ENCODE data around the gene RTKN. TPM values are rescaled to one million over a fixed set of nuclear protein-coding genes. Genes with fewer than 3 reads are reported as not detected.
A peak's percentile ranks its signal among the peaks of the same experiment; 100 is the strongest.
"Not testable (repeated sequence)": the region's sequence is repeated elsewhere in the genome, so short reads cannot be mapped to it uniquely, and the experiment has no call there.

RTKN gene
- total RNA-seq, 1 donor from 2014 or later: 27.5 TPM

DNA sequence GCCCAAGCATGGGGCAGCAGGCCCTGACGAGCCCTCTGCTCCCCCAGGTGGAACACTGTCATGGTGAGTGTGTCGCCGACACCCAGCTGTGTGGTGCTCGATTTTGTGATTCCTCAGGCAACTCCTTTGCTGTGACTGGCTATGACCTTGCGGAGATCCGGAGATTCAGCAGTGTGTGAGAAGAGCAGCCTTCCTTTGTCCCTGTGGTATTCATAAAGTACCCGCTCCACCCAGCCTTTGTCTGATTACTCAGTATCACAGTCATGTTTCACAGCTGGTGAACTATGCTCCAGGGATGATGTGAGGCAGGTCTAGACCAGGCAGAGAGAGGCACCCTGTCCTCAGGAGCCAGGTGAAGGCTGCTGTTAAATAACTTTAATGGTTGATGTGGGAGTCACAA is 16.2 kb downstream of the RTKN start:
- ATAC-seq (no peak), DNase-seq (no peak)
- H3K27ac ChIP-seq: no peak overlapping the region
- intact Hi-C loops (cut with DNase I): no loop called here
- H3K9me3 ChIP-seq: no peaks in the 10 kb centered on the region
- H3K36me3 ChIP-seq: peaks cover 50% of the 10 kb centered on the region
- peaks cover 14% of the 10 kb centered on the region for H3K4me1 ChIP-seq
- H3K27me3 ChIP-seq (ENCODE audit: low read depth): no peaks in the 10 kb centered on the region
- H3K4me3 ChIP-seq: no peak overlapping the region
- TF ChIP-seq, protein P1, sequence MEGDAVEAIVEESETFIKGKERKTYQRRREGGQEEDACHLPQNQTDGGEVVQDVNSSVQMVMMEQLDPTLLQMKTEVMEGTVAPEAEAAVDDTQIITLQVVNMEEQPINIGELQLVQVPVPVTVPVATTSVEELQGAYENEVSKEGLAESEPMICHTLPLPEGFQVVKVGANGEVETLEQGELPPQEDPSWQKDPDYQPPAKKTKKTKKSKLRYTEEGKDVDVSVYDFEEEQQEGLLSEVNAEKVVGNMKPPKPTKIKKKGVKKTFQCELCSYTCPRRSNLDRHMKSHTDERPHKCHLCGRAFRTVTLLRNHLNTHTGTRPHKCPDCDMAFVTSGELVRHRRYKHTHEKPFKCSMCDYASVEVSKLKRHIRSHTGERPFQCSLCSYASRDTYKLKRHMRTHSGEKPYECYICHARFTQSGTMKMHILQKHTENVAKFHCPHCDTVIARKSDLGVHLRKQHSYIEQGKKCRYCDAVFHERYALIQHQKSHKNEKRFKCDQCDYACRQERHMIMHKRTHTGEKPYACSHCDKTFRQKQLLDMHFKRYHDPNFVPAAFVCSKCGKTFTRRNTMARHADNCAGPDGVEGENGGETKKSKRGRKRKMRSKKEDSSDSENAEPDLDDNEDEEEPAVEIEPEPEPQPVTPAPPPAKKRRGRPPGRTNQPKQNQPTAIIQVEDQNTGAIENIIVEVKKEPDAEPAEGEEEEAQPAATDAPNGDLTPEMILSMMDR (IDR thresholded peaks at IDR 0.05): no peak

DNA sequence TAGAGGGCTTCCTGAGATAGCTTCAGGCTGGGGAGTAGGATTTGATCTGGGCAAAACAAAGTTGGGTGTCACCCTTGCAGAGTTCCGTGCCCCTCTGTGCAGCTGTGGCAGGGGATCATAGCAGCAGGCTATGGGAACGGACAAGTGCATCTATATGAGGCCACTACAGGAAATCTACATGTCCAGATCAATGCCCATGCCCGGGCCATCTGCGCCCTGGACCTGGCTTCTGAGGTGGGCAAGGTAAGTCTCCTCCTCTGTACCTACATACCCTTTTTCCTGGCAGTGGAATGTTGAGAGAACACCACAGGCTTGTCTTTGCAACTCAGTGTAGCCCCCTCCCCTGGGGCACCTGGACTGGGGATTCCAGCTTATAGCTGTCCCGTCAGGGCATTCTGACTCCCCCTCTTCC is 16.7 kb downstream of the RTKN start:
- H3K4me3 ChIP-seq: no peak overlapping the region
- TF ChIP-seq, protein P1 (IDR thresholded peaks at IDR 0.05): no peak
- H3K27ac ChIP-seq: no peak overlapping the region
- H3K36me3 ChIP-seq: peaks cover 45% of the 10 kb centered on the region
- intact Hi-C loops (cut with DNase I): no loop called here
- H3K27me3 ChIP-seq (ENCODE audit: low read depth): no peaks in the 10 kb centered on the region
- ATAC-seq (no peak), DNase-seq (no peak)
- H3K4me1 ChIP-seq: peaks cover 17% of the 10 kb centered on the region
- no peaks in the 10 kb centered on the region for H3K9me3 ChIP-seq

DNA sequence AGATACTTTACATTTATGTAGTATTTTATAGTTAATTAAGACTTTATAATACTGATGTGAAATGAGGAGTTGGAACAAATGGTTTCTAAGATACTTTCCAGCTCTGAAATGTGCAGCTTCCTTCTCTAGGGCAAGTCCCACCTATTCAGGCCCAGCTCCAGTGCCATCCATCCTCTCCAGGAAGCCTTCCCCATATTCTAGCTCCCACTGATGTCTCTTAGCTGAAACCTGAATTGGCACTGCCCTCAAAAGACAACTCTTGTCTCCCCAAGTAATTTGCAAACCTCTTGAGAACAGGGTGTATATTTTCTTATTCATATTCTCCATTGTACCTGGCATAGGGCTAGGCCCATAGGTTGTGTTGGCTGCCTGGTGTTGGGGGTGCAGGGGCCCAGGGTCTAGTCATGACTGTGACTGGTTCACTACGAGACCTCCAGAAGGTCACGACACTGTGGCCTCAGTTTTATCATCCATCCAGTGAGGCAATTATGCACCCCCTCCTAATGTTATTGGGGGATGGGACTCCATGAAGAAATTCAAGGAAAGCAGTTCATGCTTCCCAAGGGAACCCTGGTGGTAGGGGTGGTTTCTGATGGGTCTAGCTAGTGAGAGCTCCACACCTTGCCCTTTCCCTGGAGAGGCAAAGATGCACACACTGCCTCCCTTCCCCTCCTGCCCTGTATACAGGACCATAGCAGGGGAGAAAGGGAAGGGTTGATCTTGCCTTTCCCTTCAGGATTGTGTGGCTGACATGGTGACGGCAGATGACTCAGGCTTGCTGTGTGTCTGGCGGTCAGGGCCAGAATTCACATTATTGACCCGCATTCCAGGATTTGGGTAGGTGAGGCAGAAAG is 17.4 kb downstream of the RTKN start:
- DNase-seq: no peak
- Histone ChIP-seq H3K27ac (no peak overlapping the region), H3K4me3 (no peak overlapping the region), H3K36me3 (peaks cover 39% of the 10 kb centered on the region), H3K4me1 (peaks cover 17% of the 10 kb centered on the region), H3K9me3 (no peaks in the 10 kb centered on the region), H3K27me3 (ENCODE audit: low read depth) (no peaks in the 10 kb centered on the region)
- TF ChIP-seq, protein P1 (IDR thresholded peaks at IDR 0.05): no peak
- no peak for ATAC-seq
- intact Hi-C loops (cut with DNase I): no loop called here

DNA sequence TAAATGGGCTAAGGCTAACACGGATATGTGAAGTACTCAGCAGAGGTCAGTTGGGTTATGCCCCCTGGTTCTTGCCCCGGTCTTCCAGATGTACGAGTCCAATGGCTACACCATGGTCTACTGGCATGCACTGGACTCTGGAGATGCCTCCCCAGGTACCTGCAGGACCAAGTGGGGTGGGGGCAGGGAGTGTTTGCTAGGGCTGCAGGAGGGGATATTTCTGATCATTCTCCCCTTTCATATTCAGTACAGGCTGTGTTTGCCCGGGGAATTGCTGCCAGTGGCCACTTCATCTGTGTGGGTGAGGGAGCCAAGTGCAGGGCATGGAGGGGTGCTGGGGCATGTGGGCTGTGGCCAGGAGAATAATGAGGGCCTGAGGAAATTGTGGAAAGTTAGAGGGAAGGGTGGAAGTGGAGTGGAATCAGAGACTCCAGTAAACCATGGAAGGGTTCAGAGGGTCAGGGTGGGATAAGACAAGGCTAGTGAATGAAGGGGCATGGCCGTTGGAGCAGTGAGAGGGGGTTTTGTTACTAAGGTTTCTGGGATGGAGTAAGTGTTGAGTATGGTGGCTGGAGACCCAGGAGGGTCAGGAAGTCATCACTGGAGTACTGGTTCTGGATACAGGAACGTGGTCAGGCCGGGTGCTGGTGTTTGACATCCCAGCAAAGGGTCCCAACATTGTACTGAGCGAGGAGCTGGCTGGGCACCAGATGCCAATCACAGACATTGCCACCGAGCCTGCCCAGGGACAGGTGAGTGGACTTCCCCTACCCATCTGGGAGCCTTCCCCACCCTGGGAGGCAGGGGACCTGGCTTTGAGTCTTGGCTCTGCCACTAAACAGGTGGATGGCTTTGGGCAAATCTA is 18.3 kb downstream of the RTKN start:
- H3K4me1 ChIP-seq: peaks cover 23% of the 10 kb centered on the region
- no peak for ATAC-seq
- intact Hi-C loops (cut with DNase I): no loop called here
- H3K36me3 ChIP-seq: peaks cover 30% of the 10 kb centered on the region
- H3K4me3 ChIP-seq: no peak overlapping the region
- TF ChIP-seq, protein P1 (IDR thresholded peaks at IDR 0.05): no peak
- no peak for DNase-seq
- no peaks in the 10 kb centered on the region for H3K9me3 ChIP-seq
- no peak overlapping the region for H3K27ac ChIP-seq
- no peaks in the 10 kb centered on the region for H3K27me3 ChIP-seq (ENCODE audit: low read depth)

DNA sequence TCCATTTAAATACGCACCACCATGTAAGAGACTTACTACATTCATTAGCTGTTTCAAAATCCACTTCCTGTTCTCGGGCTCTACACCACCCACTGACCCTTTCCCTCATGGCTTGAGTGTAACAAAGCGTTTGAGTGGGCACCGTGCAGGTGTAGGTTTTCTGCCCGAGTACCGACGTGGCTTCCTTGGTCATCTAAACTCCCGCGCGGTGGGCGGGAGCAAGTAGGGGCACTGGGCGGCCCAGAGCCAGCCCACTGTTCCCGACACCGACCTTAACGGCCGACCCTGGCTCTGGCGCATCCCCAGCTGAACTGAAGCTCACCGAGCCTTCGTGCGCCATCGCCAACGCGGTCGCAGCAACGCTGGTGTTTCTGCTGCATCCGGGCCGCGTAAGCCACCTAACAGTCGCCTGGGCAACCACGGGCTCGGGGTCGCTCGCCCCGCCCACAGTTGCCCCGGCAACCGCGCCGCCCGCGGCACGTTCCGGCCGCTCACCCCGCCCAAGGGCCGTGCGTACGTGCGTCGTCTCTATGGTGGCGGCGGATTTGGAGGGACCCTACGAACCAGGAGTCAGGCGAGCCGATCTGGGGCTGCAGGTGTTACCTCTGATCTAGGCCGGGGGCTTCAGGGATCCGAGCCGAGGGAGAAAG is 20.4 kb downstream of the RTKN start, which contains the start of the genes C2orf81 and WDR54:
Gene C2orf81 (minus strand): TSS at position 399 of the 650 bp plus-strand sequence. CDS start 59 bp downstream, at position 340.
Gene WDR54 (plus strand): TSS at position 510 of the 650 bp plus-strand sequence. CDS start 424 bp downstream, outside the sequence.
- Histone ChIP-seq H3K4me1 (peaks cover 24% of the 10 kb centered on the region), H3K4me3 (peak within 1 kb of the TSS; percentile 84), H3K36me3 (peaks cover 9% of the 10 kb centered on the region), H3K9me3 (no peaks in the 10 kb centered on the region), H3K27me3 (ENCODE audit: low read depth) (no peaks in the 10 kb centered on the region), H3K27ac (peak within 1 kb of the TSS; percentile 84)
- intact Hi-C loops (cut with DNase I): no loop called here
- ATAC-seq: peak; percentile 96 to 97
- peak; percentile 92 for DNase-seq
- TF ChIP-seq, protein P1 (IDR thresholded peaks at IDR 0.05): no peak

DNA sequence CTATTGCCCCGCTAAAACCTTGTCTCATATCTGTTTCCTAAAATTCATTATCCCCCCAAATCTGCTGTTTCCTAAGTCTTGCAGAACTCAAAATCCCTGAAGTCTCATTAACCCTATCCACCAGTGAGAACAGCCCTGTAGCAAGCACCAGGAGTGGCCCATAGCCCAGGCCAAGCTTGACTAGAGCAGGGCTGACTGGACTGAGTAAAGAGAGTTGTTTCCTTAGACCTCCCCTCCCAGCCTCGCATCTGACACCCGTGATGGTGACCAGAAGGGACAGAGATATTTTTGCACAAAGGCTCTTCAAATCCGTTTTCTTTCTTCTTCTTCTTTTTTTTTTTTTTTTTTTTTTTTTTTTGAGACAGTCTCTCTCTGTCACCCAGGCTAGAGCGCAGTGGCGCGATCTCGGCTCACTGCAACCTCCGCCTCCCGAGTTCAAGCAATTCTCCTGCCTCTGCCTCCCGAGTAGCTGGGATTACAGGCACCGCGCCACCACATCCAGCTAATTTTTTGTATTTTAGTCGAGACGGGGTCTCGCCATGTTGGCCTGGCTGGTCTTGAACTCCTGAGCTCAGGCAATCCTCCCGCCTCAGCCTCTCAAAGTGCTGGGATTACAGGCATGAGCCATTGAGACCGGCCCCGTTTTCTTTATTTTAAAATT is 21.2 kb downstream of the RTKN start:
- Histone ChIP-seq H3K4me1 (peaks cover 31% of the 10 kb centered on the region), H3K4me3 (peak overlapping the region; percentile 84), H3K27ac (peak overlapping the region; percentile 84)
- DNase-seq; H3K36me3 ChIP-seq; ATAC-seq; H3K9me3 ChIP-seq; intact Hi-C loops (cut with DNase I); H3K27me3 ChIP-seq (ENCODE audit: low read depth): not testable (repeated sequence)
